HUDEP-2 (cell line): Measurements from ENCODE around the gene PARP8.

ENCODE experiments used
- DNase-seq, 76 experiments: peaks; one replicate each; lab custom pipeline; 2025; ENCODE audit not compliant: unreplicated experiment in 76 of 76; lab: John Stamatoyannopoulos, UW

The PARP8 gene

DNA sequence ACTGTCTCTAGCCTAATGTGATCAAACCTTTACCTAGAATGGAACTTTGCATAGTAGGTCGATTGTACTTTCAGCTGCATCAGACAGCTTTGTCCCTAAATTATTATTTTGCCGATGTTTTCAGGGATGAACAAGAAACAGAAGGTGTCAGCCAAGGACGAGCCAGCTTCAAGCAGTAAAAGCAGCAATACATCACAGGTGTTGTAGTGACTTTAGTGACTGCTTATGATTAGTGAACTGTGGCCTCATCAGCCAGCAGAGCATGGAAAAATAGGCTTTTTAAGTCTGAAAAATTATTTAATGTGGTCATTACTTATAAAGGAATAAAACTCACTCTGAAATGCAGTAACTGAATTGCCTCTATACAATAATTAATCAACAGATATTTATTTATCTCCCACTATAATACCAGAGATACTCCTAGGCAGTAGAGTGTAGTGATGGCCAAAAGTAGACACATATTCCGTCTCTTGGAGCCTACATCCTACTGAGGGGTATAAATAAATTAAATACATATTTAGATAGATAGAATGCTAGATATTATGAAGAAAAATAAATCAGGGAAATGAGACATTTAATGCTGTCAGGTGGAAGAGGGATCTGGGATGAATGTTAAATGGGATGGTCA, 166.3 kb downstream of the PARP8 start:
- no peak for DNase-seq

DNA sequence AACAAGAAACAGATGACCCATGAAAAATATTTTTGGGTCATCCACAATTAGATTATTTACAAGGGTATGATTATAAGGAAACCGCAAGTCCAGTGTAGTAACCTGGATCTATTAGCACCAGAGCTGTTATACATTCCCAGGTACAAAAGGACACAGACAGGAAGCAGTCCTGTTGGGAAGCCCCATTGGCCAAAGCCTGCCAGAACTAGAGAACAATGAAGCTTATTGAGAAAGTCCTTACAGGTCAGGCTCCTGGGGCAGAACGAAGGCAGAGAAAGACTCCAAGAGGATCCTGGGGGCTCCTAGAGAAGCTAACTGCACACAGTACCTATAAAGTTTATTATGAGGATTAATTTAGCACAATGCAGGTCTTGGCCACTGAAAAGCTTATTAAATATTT, 169.9 kb downstream of the PARP8 start:
- DNase-seq: no peak

DNA sequence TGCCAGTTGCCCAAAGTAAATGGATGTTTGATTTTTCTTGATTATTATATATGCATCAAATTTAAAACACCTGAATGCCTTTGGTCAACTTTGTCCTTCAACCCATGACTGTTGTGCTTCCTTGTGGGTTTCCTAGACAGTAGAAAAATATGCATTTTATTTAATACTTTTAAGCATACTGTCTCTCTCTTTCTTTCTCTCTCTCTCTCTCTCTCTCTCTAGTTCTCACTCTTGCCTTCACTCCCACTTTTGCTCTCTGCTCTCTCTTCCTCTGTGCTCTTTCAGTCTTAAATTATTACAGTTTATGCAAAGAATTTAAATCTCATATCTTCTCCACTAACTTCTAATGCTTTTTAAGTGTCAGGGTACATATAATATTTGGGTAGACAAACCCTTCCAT, 173.0 kb downstream of the PARP8 start:
- DNase-seq: no peak

DNA sequence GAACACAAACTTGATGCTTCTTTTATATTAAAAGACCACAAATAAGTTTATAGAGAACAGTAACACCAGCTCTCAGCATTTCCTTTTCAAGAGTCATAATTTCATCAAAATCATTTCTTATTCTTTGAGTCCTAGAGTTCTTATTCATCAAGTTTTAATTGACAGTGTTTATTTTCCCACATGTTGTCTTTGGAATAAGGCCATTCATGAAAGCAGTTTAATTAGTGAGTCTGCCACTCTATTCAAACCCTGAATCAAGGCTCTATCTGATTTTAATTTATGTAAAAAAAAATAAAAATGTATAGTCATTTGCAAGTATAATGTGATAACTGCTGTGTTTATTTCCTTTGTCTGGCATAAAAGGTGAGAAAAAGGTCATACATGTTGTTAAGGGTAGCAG, 176.7 kb downstream of the PARP8 start:
- no peak for DNase-seq

DNA sequence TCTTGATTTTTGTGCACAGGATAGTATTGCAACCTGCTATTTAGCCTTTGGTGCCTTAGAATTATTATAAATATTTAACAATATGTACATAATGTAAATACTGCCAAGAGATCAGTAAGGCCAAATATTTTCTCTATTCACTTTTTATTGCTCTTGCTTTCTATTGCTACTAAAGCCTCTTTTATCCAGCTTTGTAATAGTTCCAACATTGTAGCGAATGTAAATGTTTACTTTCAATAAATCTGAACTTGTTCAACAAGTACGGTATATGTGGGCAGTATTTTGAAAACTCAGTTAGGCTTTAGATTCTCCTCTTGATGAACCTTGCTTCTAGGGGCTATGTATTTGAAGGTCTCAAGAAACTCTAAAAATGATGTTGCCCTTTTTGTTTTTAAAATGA, 179.8 kb downstream of the PARP8 start:
- DNase-seq: no peak

DNA sequence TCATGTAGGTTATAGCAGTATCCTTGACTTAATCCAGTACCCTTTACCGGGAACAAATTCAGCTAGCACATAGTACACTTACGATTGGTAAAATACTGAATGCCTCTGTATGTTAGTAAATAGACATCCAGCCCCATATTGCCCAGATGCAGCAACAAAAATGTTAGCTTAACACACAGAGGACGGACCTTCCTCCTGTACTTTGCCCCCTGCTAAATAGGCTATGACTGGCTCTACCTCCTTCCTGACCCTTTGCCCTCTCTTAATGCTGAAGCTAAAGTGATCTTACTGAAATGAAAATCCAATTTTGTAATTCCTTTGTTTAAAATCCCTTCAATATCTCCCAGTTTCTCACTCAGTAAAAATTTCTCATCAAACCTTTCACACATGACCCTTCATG, 183.1 kb downstream of the PARP8 start:
- no peak for DNase-seq

DNA sequence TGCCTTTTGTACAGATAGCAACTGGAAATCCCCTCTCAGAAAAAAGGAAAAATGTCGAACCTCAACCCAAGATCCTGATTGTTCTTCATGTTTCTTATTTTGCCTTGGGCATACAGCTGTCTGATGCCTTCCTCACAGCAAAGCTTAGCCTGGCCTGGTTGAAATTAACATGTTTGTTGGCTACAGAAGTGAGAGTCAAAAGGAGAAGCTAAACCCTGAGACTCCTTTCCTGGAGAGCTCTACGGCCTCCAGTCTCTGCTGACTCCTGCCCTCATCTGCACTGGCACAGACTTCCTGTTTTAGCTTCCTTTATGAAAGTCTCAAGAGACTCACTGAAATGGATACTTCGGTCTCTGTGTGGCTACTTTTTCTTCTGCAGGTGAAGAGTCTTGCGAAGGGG, 186.7 kb downstream of the PARP8 start:
- DNase-seq: no peak

DNA sequence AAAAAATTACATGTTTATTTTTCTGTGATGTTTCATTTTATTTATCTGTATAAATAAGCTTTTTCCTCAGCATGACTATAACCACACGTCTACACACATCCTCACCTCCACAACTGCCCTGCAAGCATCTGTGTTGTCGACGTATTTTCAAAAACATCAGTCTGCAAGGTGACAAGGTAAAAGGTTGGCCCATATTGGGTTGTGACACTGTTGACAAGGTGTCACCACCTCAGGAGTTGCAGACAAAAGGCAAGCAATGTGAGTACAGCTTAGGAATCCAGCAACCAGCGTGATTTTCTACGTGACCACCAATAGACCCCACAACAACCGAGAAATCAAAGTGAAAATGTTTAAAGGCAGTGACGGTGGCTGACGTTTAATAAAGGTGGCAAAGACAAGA, 187.6 kb downstream of the PARP8 start:
- DNase-seq: no peak

DNA sequence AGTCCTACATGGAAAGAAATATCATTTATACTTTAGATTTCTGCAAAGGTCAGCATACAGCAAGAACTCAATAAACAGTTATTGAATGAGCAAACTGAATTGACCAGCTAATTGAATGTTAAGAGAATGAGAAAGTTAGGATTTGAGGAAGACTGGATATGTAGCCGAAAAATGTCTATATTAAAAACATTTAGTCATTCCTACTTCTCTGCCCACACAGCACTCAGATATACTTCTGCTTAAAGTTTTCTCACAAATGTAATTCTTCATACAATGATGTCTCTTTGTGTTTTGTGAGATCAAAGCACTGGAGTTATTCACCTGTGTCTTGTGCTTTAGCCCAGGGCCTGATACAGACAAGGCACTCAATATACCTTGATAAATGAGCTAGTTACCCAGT, 188.6 kb downstream of the PARP8 start:
- DNase-seq: no peak

DNA sequence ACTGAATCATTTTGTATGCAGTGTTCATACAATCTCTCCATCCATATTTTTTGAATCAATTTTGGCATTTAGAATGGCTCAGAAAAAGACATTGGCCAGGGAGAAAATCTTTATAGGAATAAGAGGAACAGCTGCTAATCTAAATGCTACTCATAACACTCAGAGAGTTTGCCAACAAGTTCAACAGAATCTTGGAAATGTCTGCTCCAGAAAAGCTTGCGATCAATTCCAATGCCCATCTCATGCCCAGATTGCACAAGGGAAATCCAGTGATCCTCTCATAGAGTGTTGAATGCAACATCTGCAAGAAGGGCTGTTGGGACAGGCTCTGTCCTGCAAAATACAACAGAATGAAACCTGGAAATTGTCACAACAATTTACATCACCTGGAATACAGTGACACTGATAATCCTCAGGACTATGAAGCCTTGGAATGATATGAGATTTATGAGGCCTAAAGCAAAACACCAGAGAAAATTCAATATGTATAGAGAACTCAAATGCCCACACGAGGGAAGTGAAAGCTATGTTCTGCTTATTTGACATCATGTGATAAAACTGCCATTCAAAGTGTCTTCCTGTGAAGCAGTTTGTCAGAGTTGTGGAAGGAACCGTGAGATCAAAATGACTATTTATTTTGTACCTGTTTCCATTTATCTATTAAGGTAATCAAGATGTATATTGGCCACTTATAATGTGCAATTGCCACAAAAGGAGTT, 190.1 kb downstream of the PARP8 start:
- no peak for DNase-seq

DNA sequence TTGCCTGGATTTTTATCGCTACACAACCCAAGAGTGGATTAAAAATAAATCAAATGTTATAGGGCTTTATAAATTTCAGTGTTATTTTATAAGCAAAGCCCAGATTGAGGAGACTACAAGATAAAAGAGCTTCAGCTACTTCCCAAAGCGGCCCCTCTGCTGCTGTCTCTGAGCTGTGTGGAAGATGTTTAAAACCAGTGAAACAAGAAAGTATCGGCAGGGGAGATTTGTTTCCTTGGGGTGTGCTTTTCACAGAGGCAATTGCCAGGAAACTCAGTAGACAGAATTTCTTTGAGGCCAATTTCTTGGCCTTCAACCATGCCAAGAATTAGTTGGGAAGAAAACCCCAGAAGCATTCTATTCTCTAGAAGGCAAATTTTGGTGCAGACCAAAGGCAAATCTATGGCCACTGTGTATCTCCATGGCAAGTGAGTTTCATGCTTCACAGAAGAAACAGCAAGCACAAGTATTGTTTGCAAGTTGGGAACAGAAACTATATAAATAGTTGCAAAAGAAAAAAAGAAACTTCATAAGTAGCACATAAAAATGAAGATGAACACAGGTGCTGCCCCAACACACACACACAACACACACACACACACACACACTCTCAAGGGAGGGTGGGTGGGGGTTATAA, 197.2 kb downstream of the PARP8 start:
- DNase-seq: no peak

DNA sequence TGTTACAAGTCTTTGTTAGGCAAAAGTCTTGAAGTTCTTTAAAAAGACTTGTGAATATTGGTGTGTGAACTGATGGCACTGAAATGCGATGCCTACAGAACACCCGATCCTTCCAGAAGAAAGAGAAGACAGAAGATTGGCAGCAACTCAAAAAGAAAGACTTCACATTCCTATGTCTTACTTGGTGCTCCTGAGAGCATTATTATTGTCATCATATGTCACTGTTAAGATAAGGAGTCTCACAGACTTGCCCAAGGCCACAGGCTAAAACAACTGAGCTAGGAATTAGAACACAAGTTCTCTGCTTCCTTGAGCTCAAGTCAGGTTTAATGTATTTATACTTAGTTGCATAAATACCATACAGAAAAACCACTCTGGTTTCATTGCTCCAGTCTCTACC, 198.0 kb downstream of the PARP8 start:
- no peak for DNase-seq

DNA sequence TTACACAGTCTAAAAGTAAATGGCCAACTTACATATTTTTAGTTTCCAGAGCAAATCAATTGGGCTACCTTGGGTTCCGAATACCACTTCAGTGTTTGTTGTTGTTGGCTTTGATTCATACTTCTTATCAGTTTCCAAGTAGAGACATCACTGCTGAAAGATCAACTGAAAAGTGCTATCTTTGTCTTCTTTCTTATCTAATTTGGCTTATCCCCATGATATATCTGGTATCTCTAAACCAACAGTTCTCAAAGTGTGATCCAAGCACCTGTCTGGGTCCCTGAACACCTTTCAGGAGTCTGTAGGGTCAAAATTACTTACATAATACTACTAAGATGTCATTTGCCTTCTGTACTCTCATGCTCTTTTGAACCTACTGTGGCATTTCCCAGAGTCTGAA, 200.0 kb downstream of the PARP8 start:
- DNase-seq: no peak

DNA sequence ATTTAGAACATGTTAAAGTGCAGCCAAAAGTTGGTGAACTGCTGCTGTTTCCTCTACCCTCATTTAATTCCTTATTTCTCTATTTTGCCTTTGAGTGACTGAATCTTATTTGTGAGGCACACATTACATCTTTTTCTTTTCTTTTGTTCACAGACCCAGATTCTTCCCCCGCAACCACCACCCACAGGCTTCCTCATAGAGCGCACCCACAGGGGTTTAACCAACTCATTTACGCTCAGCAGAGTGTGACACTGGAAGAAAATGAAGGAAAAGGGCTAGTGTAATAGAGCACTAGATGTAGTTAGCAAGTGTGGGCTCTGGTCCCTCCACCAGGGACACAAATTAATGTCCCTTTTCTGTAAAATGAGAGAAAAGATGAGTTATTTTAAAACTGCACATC, 200.7 kb downstream of the PARP8 start:
- DNase-seq: no peak

DNA sequence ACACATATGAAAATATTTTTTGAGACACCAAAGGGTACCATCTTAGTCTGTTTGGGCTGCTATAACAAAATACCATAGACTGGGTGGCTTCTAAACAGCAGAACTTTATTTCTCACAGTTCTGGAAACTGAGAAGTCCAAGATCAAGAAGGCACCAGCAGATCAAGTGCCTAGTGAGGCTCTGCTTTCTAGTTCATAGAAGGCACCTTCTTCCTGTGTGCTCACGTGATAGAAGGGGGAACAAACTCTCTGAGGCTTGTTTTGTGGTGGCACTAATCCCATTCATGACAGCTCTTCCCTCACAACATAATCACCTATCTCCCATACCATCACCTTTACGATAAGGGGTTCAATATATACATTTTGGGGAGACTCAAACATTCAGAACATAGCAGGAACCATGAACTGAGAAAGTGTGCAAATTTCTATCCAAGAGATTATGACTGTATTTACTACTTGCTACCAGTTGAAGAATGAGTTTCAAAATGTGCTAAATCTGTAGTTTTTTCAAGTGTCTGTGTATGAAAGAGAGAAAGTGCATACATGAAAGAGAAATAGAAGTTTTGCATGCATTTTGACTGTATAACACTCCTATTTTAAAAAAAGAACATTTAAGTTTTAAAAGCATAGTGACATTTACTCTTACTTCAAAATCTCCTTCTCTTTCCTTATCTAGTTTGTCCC, 207.3 kb downstream of the PARP8 start:
- no peak for DNase-seq

DNA sequence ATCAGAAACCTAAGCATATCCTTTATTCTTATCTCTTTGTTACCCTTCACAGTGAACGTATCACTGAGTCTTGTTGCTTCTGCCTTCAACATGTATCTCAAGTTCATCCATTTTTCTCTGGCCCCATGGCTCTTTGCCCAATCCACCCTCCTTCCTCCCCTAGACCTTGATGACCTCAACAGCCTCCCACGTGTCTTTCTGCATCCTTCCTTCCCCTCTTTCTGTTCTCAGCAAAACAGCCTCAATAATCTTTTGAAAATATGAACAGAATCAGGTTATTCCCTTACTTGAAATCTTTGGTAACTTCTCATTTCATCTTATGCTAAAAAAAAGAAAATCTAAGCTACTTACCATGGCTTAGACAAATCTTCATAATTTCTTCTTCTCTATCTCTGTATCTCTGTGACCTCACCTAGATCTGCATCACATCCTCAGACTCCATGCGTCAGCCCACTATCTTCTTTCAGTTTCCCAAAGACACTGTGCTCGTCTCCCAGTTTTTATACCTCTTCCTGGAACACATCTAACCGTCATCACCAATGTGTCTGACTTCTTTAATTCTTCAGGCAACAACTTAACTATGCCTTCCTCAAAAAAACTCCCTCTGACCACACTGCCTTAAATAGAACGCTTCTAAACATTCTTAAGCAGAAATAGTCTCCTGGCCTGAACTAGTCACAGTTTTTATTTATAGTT, 208.0 kb downstream of the PARP8 start:
- DNase-seq: no peak

DNA sequence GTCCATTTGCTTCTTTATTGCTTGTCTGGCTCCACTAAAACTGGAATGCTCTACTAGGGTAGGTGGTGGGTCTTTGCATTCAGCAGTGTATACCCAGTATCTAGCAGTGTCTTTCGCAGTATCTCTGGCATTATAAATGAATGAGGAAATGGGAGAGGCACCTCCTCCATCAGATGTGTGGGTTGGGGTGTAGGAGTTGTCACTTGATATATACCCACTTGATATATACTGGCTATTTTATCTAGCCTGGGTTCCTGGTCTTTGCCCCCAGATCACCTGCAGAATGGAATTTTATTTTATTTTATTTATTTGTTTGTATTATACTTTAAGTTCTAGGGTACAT, 208.5 kb downstream of the PARP8 start:
- no peak for DNase-seq

DNA sequence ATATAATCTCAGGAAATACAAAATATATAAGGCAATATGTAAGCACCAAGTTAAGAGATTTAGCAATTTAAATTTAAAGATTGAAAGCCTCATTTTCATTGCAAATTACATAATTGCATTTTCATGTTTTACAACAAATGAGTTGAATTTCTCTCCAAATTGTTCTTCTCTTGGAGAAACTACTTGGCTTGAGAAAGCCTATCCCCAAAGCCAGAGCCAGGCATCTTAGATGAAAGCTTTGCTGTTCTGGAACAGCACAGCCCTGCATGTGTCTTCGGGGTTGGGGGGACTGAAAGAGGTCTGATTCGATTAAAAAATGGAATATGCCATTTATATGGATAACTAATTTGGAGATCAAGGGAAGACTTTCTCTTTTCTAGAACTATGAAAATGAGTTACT, 212.0 kb downstream of the PARP8 start:
- no peak for DNase-seq

DNA sequence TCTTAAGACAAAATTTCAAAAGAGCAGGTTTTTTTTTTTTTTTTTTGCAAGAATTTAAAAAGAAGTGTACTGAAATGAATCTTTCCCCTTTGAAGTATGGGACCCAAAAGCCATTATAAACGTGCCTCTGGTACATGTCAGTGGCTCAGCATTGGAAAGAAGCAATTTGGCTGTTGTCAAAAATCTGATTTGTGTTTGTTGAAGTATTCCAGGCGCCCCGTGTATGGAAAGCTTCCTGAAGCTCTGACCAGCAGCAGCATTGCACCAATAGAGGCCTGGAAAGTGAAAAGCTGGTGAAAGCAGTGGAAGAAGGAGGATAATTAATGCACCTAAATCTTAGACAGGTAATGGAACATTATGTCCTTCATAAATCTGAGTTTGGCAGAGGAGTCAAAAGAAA, 215.0 kb downstream of the PARP8 start:
- DNase-seq: no peak

DNA sequence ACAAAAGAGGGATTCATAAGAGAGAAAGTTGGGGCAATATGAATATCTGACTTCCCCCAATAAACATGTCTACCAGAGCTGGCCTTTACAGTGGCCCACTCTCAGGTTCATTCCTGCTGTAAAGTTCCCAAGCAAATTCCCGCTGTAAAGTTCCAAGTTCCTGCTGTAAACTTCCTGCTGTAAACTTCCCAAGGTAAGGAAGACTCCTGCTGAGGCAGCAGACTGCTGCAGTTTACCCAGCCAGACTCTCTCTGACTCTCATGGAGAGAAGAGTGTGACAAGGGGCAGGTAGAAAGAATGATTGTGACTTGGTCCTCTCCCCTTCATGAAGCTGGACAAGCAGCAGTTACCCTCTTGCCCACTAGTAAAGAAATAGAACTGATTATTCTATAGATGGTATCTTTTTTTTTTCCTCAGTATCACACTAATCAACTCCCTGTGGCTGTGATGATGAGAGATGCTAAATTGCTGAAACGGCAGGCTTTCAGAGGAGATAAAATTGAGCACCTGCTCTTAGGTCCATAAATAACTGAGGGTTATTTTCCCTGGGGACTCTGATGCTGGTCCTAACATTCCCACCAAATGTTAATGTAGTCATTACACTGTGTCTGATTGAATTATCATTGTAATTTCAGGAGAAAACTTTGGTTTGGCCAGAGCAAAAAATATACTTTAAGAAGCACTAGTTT, 220.4 kb downstream of the PARP8 start:
- DNase-seq: no peak
